GM12891 (cell line): ENCODE measurements around the gene TMEM273.

ENCODE experiments used
- POLR2A ChIP-seq: IDR thresholded peaks from 2 replicates; pipeline ENCODE4 v1.6.1; 2011; ENCODE audit warnings: low read depth, low read length, control low read depth
- POLR2AphosphoS5 ChIP-seq: IDR thresholded peaks from 2 replicates; pipeline ENCODE4 v1.6.1; 2011; ENCODE audit warnings: low read depth, low read length, control low read depth
- TAF1 ChIP-seq: IDR thresholded peaks from 2 replicates; pipeline ENCODE4 v1.6.1; 2011; ENCODE audit warnings: low read depth, low read length, control low read depth

DNA sequence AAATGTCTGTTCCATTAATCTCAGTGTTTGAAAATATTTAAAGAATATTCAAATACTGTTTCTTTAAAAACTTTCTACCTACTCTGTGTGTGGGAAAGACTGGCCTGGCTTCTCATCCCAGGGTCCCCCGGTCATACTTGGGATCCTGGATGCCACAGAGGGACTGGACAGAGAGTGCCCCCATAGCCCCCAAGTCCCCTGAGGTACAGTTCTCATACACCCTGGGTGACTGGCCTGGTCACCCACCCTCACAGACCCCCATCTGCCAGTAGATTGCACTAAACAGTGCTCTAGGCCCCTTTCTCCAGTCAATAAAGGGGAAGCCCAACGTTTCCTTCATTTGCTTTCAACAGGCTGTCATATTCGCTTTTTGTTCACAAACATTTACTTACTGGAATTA lies 3.0 kb downstream of the TMEM273 start:
- no peak for TF ChIP-seq POLR2A
- no peak for TF ChIP-seq TAF1
- TF ChIP-seq POLR2AphosphoS5 = no peak
